GM19239 (cell line): Measurements from ENCODE around the gene OTUB2.
"Not testable (repeated sequence)": the region's sequence is repeated elsewhere in the genome, so short reads cannot be mapped to it uniquely, and the experiment has no call there.

Experiments used
- DNase-seq: peaks from one replicate; pipeline ENCODE4 v3.0.0; 2011; ENCODE audit warnings: low spot score; ENCODE audit not compliant: insufficient read length
- FAIRE-seq: peaks from 2 replicates; lab custom pipeline; 2011; peaks lifted over from hg19 to GRCh38; lab: Jason Lieb, UNC

OTUB2 gene

GRCh38 chr14:94051779-94052178, 25.6 kb downstream of the OTUB2 start:
- DNase-seq (no peak), FAIRE-seq (no peak)

GRCh38 chr14:94052199-94052598, 26.1 kb downstream of the OTUB2 start:
- FAIRE-seq: no peak
- DNase-seq: no peak

DNA sequence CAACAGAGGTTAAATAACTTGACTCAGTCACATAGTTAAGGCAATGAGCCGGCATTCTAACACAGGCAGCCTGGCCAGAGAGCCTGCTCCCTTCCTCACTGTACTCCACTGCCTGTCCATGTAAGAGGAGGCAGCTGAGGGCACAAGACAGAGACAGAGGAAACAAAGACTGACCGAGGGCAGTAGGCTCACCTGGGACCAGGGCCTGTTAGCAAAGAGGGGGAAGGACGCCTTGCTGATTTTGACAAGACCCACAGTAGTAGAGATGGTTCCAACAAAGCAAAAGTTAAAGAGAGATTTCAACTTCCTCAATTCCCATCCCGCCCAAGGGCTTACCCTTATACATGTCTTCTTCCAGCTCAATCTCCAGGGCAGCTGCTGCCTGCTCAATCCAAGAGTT, 26.5 kb downstream of the OTUB2 start:
- no peak for FAIRE-seq
- DNase-seq: no peak

- FAIRE-seq (no peak), DNase-seq (no peak)
Measured at GRCh38 chr14:94054401-94054800, 28.3 kb downstream of the OTUB2 start.

DNA sequence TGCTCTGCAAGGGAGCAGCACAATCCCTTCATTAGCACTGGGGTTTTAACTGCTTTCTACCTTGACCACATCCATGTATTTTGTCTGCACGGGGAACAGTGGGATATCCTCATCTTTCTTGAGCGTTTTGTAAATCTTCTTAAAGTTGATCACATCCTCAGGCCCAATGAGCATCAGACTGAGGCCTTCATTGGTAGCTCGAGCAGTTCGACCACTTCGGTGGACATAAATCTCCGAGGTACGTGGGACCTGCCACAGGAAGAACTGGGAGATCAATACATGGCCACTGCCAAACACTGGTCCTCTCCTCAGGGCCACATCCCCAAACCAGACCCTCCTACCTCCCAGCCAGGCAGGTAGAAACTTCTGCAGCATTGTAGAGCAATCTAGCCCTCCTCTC, 28.8 kb downstream of the OTUB2 start:
- DNase-seq (no peak), FAIRE-seq (no peak)

GRCh38 chr14:94056579-94057308, 30.6 kb downstream of the OTUB2 start:
- FAIRE-seq (peak; percentile 76), DNase-seq (no peak)

DNA sequence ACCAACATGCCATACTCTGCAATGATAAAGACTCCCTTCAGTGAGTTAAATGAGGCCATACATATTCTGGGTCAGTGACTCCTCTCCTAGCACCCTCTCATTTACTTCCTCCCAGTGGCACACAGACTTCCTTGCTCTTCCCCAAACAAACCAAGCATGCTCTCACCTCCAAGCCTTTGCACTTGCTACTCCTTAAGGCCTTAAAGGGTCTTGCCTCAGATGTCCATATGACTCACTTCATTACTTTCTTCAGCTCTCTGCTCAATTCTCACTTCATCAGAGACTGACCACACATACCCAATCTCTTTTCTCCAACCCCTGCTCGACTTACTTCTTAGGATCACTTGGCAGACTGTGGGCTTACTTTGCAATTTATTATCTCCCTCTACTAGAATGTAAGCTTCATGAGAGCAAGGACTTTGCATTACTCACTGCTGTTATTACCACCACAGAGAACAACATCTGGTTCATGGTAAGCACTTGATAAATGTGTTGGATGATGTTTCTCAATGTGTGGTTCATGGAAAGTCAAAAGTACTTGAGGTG, 32.1 kb downstream of the OTUB2 start:
- FAIRE-seq (no peak), DNase-seq (no peak)

DNA sequence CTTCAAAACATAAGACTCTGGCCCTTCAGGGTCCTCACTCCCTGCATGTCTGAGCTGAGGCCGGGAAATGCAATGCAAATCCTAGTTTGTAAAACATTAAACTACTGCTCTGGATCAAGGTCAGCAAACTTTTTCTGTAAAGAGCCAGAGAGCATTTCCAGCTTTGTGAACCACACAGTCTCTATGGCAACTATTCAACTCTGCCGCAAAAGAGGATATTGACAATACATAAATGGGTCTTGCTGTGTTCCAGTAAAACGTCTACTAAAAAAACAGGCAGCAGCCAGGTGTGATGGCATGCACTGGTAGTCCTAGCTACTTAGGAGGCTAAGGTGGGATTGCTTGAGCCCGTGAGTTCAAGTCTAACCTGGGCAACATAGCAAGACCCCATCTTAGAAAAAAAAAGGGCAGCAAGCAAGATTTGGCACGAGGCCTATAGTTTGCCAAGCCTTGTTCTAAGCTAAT, 32.6 kb downstream of the OTUB2 start:
- FAIRE-seq: no peak

DNA sequence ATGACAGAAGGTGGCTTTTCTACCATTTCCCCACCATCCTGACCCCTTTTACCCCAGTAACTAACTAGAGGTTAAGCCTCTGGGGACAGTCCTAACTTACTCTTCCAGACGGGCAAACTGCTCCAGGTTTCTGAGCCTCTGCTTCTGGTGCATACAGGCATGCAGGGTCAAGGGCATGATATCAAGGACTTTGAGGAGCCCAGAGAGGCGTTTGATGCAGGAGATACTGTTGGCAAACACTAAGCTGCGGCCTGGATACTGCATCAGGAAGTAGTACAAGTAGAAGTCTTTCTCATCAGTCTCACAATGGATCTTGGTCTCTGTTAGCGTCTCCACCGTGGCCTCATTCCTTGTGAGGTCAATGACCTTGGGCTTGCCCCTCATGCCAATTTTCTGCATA, 33.9 kb downstream of the OTUB2 start:
- DNase-seq: no peak

More for the DNA sequence above, 32.6 kb downstream of the OTUB2 start:
- DNase-seq: no peak

GRCh38 chr14:94062344-94062940, 36.3 kb downstream of the OTUB2 start:
- DNase-seq (no peak), FAIRE-seq (no peak)

More for the DNA sequence above, 33.9 kb downstream of the OTUB2 start:
- no peak for FAIRE-seq

- no peak for FAIRE-seq
- DNase-seq: no peak
Measured at GRCh38 chr14:94066089-94066676, 40.0 kb downstream of the OTUB2 start.

- not testable (repeated sequence) for FAIRE-seq, DNase-seq
Measured at GRCh38 chr14:94072076-94072475, 45.9 kb downstream of the OTUB2 start.

DNA sequence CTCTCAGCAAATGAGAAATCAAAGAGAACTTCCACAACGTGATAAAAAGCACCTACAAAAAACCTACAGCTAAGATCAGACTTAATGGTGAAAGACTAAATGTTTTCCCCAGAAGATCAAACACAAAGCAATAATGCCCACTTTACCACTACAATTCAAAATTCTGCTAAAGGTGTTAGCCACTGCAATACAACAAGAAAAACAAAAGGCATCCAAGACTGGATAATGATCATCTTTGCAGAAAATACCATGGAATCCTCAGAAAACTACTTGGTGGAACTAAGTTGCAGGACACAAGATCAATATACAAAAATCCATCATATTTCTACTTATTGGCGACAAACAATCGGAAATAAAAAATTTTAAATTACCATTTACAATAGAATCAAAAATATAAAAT, 48.4 kb downstream of the OTUB2 start:
- no peak for FAIRE-seq
- no peak for DNase-seq

- no peak for DNase-seq
- no peak for FAIRE-seq
Measured at GRCh38 chr14:94075008-94075407, 48.9 kb downstream of the OTUB2 start.

DNA sequence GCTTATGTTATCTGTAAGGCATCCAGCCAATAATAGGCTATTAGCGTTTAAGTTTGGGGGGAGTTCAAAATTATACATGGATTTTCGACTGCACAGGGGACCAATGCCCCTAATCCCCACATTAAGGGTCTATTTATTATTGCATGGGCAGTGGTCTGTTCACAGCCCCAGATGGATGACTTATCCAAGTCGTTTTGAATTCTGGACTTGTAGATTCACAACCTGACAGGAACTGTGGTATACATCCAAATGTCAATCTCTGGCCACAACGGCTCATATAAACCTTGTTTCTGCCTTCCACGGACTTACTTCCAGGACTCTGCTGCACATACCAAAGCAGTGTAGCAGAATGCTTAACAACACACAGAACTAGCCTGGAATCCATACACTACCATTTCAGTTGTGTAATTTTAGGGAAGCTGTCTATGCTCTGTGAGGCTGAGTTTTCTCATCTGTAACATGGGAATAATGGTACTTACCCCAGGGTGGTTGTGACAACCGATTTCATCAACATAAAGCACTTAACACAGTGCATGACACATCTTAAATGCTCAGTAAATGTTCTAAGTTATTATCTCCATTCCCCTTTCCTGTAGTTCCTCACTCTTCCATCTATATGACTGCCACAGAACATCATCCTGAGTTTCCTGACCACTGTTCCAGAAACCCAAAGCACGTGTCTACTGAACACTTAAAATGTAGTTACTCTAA, 51.1 kb downstream of the OTUB2 start:
- no peak for DNase-seq
- no peak for FAIRE-seq

DNA sequence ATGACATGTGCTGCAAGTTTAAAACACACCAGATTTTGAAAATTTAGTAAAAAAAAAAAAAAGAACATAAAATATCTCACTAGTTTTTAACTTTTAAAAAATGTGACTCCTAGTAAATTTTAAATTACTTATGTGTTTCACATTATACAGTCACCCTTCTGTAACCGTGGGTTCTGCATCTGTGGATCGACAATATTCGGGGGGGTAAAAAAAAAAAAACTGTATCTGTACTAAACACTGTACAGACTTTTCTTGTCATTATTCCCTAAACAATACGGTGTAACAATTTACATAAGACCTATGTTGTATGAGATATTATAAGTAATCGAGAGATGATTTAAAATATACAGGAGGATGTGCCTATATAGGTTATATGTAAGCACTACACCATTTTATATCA, 51.7 kb downstream of the OTUB2 start:
- DNase-seq (no peak), FAIRE-seq (no peak)

DNA sequence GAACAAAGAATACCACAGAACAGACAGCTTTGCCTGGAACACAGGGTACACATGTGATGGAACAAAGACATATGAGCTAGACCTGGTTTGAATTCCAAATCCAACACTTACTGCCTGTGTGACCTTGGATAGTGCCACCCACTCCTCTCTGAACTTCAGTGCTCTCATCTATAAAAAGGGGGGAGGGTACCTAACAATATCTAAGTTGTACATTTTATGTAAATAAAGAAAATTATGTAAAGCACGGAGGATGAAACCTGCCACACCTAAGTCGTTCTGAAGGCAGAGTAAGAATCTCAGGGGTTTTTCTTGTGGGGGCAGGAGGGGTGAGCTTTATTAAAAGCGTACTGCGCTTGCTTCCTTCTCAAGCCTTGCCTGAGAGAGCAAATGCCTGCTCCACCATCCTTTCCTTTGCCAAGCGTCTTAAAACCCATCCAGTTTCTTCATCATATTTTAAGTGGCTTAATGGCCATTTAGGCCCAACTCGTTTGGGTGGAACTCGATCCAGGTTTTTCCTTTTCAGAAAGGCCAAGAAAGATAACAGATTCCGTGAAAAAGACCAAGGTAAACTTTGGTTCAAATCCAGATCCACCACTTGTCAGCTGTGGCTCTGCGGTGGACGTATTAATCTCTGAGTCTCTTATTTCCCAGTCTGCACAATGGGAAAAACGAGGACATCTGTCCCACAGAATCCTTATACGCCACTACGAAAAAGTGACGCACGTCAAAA, 53.9 kb downstream of the OTUB2 start:
- DNase-seq (no peak), FAIRE-seq (peak; percentile 53)

DNA sequence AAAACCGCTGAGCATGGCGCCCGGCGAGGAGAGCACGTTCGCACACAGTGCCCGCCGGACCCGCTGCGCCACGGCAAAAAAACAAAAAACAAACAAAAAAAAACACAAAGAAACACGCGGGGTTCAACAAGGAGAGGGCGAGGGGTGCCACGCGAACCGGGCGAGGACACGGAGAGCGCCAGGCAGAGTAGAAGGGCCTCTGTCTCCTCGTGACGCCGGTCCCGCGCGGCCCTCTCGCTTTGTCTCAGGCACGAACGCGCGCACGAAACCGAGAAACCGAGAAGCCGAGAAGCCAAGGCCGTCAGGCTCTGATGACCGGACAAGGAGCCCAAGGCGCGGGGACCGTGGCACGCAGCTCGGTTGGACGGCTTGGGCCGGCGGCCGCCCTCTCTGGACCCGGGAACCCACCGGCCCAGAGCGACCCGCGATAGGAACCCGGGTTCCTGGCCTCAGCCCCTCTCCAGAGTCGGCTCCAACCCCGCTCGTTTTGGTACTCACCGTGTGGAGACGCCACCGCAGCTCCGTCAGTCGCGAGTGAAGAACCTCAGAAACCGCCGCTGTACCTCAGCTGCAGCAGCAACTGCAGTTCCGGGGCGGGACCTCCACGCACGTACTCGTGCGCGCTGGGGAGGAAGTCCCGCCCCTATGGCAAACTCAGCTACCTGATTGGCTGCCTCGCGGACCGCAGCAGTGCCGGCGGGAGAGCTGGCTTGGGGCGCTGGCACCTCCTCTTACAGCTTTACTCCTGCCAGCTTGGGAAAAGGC, 54.7 kb downstream of the OTUB2 start, which contains the start of the genes DDX24 and IFI27L1:
Gene DDX24, minus strand, starts transcription at position 582 of the 765 bp plus-strand sequence. CDS start 1,460 bp downstream, outside the sequence.
Gene IFI27L1, plus strand, starts transcription at position 690 of the 765 bp plus-strand sequence. CDS start 15,628 bp downstream, outside the sequence.
- DNase-seq: peak; percentile 88
- FAIRE-seq: peak; percentile 92

GRCh38 chr14:94081386-94081820, 55.3 kb downstream of the OTUB2 start:
- no peak for FAIRE-seq
- DNase-seq: no peak
